BJ (cell line): ENCODE data around the gene SFRP5. TPM values are rescaled to one million over a fixed set of nuclear protein-coding genes. Genes with fewer than 3 reads are reported as not detected.
A peak's percentile ranks its signal among the peaks of the same experiment; 100 is the strongest.

ENCODE experiments used
- CTCF ChIA-PET: fragments of 350-600 bp; formaldehyde crosslinking; extraction: SDS; loops from one replicate; lab custom pipeline; 2021; ENCODE audit warnings: antibody characterized with exemption, inconsistent platforms; lab: Yijun Ruan, JAX
- POLR2A ChIA-PET: fragments of 300-600 bp; sonication (Branson Sonifier 250); formaldehyde crosslinking; extraction: SDS; loops from one replicate; lab custom pipeline; 2021; ENCODE audit warnings: antibody characterized with exemption; lab: Charles Lee
- DNase-seq: peaks from one replicate; pipeline ENCODE4 v3.0.0-alpha.2; 2011; ENCODE audit warnings: low read depth
- H3K27me3 ChIP-seq: 2 replicates; pipeline ENCODE4 v1.6.0; 2011; ENCODE audit warnings: low read length; ENCODE audit not compliant: control insufficient read depth, insufficient read depth
- H3K36me3 ChIP-seq: 2 replicates; pipeline ENCODE4 v1.5.1; 2011; ENCODE audit warnings: low read length; ENCODE audit not compliant: control insufficient read depth, insufficient read depth
- H3K4me3 ChIP-seq: 2 replicates; pipeline ENCODE4 v1.5.1; 2011; ENCODE audit warnings: low read depth, mild to moderate bottlenecking, control low read depth, low read length
- CTCF ChIP-seq: IDR thresholded peaks from 2 replicates; pipeline ENCODE4 v1.5.1; 2011; ENCODE audit warnings: low read depth, mild to moderate bottlenecking, control low read depth, inconsistent platforms, low read length, moderate library complexity; ENCODE audit not compliant: insufficient read depth
- polyA plus RNA-seq: library from polyadenylated mRNA; depleted of rRNA; stranded (reverse); fragments of >200 nt; gene quantifications from 2 replicates; pipeline ENCODE4 v1.2.3, GENCODE V29; 2011

Gene SFRP5
- polyA plus RNA-seq, 1 experiment = not detected

DNA sequence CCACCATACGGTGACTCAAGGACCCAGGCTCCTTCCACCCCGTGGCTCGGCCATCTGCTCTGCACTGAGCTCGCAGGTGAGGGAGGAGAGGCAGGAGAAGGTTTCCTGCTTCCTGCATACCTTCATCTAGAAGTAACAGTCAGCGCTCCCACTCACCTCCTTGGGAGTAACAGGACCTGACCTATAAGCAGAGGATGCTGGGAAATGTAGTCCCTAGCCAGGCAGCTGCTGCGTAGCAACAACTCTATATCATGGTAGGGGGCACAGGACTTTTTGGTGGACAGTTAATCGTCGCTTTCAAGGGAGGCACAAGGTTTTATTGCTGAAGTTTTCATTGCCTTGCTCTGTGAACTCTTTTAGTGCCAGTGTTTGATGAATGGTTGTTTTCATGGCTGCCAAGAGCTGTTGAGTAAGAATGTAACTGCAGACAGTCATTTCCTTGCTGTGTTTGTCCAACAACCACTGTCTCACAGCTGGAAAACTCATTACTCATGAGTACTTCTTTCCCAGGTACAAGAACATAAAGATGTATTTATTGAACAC, 45.1 kb downstream of the SFRP5 start:
- CTCF ChIA-PET = interaction anchor here (0.9 to 16.1 kb wide), 6 partner anchors 16 to 173 kb away, joined by 3 to 517 read pairs (median 4); partner anchors contain the start of gene MARVELD1
- no peak for TF ChIP-seq CTCF

DNA sequence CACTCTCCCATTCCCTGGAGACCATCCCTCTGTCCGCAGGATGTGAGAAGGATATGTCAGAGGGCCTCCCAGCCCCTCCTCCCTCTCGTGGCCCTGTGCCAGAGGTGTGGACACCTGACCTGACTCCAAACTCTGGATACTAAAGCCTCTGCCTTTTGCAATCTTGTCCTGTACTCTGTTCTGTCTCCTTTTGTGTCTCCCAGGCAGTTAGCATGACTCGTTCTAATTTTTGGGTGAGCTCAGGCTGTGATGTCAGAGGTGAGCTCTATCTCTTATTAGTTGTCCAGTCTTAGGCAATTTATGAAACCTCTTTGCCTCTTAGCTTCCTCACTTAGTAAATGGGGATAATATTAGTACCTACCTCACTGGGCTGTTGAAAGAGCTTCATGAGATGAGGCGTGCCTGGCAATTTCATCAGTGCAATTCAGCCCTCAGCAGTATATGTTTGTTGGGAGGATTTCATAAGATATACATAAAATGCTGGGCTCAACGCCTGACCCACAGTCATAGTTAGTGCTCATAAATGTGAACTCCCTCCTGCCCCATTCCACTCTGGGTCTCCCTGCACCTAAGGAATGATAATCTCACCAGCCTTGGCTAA, 47.4 kb downstream of the SFRP5 start:
- H3K4me3 ChIP-seq = no peak overlapping the region
- no peak for TF ChIP-seq CTCF
- POLR2A ChIA-PET = interaction anchor here (0.7 to 1.7 kb wide), 3 partner anchors 10 to 37 kb away, joined by 5 to 9 read pairs (median 7); partner anchors contain the start of gene AVPI1
- DNase-seq = no peak
- peaks cover 2% of the 10 kb centered on the region; the same call in 1 of the 2 replicates for H3K36me3 ChIP-seq
- H3K27me3 ChIP-seq = no peaks in the 10 kb centered on the region
- CTCF ChIA-PET = interaction anchor here (1.0 to 16.1 kb wide), 3 partner anchors 14 to 47 kb away, joined by 3 to 517 read pairs (median 14); partner anchors contain the start of gene MARVELD1

More for the DNA sequence above, 45.1 kb downstream of the SFRP5 start:
- Histone ChIP-seq H3K36me3 (no peaks in the 10 kb centered on the region), H3K27me3 (no peaks in the 10 kb centered on the region), H3K4me3 (peak overlapping the region; percentile 12; the same call in 1 of the 2 replicates)
- POLR2A ChIA-PET = interaction anchor here (0.5 to 1.1 kb wide), 2 partner anchors 17 to 161 kb away, joined by 3 to 4 read pairs; no protein-coding TSS in a partner anchor
- DNase-seq = no peak

GRCh38 chr10:97723001-97723400, 48.8 kb downstream of the SFRP5 start:
- no peaks in the 10 kb centered on the region for H3K27me3 ChIP-seq
- peaks cover 3% of the 10 kb centered on the region; the same call in 1 of the 2 replicates for H3K36me3 ChIP-seq
- TF ChIP-seq CTCF = no peak
- CTCF ChIA-PET = interaction anchor here (1.0 to 16.1 kb wide), 4 partner anchors 8 to 109 kb away, joined by 3 to 517 read pairs (median 10); partner anchors contain the start of gene MARVELD1
- no peak overlapping the region for H3K4me3 ChIP-seq
- no peak for DNase-seq
- POLR2A ChIA-PET = interaction anchor here (0.7 kb wide), 1 partner anchor 36 kb away, joined by 3 read pairs; no protein-coding TSS in a partner anchor

DNA sequence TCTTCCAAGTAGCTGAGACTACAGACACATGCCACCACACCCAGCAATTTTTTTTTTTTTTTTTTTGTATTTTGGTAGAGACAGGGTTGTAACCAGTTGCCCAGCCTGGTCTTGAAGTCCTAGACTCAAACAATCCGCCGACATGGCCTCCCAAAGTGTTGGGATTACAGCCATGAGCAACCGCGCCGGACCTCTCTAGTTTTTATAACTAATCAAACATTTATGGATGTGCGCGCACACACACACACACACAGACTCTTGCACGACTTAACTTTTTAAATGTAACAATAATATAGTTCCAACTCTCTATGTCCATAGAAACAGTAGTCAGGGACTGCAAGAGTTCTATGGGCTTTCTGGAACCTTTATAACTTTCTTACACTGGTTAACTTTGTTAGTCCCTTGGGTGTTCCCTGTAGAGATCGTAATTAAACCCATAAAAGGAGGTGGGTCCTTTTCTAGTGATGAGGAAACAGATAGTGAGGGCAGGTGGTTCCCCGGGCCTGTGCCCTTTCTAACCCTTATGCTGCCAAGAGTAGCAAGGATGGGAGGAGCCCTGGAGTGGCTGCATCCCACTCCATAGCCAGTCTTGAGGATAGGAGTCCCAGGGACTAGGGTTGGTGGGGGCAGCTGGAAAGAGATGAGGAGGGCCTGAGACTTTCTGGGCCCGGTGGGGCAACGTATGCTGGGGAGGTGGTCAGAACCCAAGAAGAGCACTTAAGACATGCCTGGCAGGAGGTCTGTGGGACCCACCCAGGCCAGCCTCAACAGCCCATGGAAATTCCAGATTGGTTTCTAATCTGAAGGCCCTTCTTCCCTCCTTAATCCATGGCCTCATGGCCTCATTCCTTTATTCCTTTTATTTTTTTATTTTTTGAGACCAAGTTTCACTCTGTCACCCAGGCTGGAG, 49.7 kb downstream of the SFRP5 start:
- Histone ChIP-seq H3K27me3 (no peaks in the 10 kb centered on the region), H3K36me3 (peaks cover 7% of the 10 kb centered on the region), H3K4me3 (no peak overlapping the region)
- DNase-seq = no peak
- CTCF ChIA-PET = interaction anchor here (1.0 to 16.1 kb wide), 3 partner anchors 11 to 108 kb away, joined by 3 to 517 read pairs (median 14); partner anchors contain the start of gene MARVELD1
- POLR2A ChIA-PET = interaction anchor here (0.7 kb wide), 1 partner anchor 35 kb away, joined by 3 read pairs; no protein-coding TSS in a partner anchor
- no peak for TF ChIP-seq CTCF
